ENCODE measurements around the gene IQSEC2. TPM values are rescaled to one million over a fixed set of nuclear protein-coding genes. Genes with fewer than 3 reads are reported as not detected.

Gene IQSEC2
- total and polyA plus RNA-seq, 11 donors: 7.7 to 16.4 (median 12.6) TPM

DNA sequence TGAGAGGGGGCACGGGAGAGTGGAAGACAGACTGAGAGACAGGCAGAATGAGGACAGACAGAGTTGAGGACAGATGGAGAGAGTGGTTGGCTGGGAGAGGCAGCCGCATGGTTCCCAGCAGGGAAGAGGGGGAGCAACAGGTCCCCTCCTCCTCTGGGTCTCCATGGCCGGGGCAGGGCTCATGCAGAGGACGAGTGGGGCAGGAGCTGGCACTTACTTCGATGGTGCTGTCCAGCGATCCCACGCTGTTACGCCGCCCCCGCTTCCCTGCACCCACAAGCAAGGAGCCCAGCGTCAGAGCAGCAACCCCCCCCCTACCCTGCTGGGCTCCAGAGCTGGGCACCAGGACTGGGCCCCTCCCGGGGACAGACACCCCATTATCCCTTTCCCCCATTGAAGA, 45.8 kb downstream of the IQSEC2 start:
- H3K4me1 ChIP-seq: no peaks in the 10 kb centered on the region
- TF ChIP-seq, protein P1, sequence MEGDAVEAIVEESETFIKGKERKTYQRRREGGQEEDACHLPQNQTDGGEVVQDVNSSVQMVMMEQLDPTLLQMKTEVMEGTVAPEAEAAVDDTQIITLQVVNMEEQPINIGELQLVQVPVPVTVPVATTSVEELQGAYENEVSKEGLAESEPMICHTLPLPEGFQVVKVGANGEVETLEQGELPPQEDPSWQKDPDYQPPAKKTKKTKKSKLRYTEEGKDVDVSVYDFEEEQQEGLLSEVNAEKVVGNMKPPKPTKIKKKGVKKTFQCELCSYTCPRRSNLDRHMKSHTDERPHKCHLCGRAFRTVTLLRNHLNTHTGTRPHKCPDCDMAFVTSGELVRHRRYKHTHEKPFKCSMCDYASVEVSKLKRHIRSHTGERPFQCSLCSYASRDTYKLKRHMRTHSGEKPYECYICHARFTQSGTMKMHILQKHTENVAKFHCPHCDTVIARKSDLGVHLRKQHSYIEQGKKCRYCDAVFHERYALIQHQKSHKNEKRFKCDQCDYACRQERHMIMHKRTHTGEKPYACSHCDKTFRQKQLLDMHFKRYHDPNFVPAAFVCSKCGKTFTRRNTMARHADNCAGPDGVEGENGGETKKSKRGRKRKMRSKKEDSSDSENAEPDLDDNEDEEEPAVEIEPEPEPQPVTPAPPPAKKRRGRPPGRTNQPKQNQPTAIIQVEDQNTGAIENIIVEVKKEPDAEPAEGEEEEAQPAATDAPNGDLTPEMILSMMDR (IDR thresholded peaks at IDR 0.05): no peak
- TF ChIP-seq POLR2A (IDR thresholded peaks at IDR 0.05): no peak
- H3K27ac ChIP-seq: no peak overlapping the region
- WGBS, 4 donors: 71 to 86% (median 82%) methylated on average over 12 of the region's 12 CpGs
- ATAC-seq: no peak
- no peaks in the 10 kb centered on the region for H3K9me3 ChIP-seq
- DNase-seq: no peak
- peaks cover 0 to 10% (median 0%) of the 10 kb centered on the region in 9 donors for H3K36me3 ChIP-seq
- no peak overlapping the region for H3K4me3 ChIP-seq
- intact Hi-C loops (cut with DNase I): no loop called here
- peaks cover 0 to 8% (median 0%) of the 10 kb centered on the region in 9 donors for H3K27me3 ChIP-seq

DNA sequence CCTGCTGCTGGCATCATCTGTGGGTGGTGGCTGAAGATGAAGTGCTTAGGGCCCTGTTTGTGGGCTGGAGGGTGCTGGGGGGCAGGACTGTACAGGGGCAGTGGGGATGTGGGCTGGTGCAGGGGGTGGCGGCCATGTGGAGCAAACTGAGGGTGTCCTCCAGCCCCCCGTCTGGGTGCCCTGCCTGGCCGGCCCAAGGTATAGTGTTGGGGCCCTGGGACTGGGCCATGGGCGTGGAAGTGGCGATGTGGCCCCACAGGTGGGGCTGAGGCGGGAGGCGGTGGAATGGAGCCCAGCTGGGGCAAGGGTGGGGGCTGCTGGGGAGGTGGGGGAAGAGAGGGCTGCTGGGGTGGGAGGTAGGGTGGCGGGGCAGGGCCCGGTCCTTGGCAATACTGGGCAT, 46.9 kb downstream of the IQSEC2 start:
- 91 to 100% (median 97%) methylated on average over 5 to 9 of the region's 9 CpGs for WGBS, 4 donors
- no peak for TF ChIP-seq POLR2A (IDR thresholded peaks at IDR 0.05)
- TF ChIP-seq, protein P1 (IDR thresholded peaks at IDR 0.05): no peak
- no peak overlapping the region for H3K27ac ChIP-seq
- H3K36me3 ChIP-seq: peaks cover 0 to 10% (median 0%) of the 10 kb centered on the region in 9 donors
- H3K4me3 ChIP-seq: no peak overlapping the region
- ATAC-seq: no peak
- no peaks in the 10 kb centered on the region for H3K9me3 ChIP-seq
- no peak for DNase-seq
- intact Hi-C loops (cut with DNase I): no loop called here
- peaks cover 0 to 18% (median 0%) of the 10 kb centered on the region in 9 donors for H3K27me3 ChIP-seq
- H3K4me1 ChIP-seq: no peaks in the 10 kb centered on the region

DNA sequence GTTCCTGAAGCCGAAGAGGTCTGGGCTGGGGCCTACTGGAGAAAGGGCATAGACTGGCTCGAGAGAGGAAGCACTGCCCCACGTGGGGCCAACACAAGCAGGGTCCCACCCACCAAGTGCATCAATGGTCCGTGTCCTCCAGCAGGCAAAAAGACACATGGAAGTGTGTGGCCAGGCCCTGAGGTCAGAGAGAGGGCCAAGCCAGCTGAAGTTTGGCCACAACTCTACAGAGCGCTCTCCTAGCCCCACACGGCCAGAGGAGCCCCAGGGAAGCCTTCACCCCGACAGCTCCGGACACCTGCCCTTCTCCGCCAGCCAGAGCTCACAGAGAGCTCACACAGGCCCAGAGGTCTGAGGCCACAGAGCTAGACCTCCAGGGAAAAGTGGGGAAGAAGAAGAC, 47.8 kb downstream of the IQSEC2 start:
- peaks cover 0 to 15% (median 0%) of the 10 kb centered on the region in 9 donors for H3K27me3 ChIP-seq
- no peak overlapping the region for H3K4me3 ChIP-seq
- intact Hi-C loops (cut with DNase I): no loop called here
- DNase-seq: no peak
- TF ChIP-seq POLR2A (IDR thresholded peaks at IDR 0.05): no peak
- TF ChIP-seq, protein P1 (IDR thresholded peaks at IDR 0.05): no peak
- no peak overlapping the region for H3K27ac ChIP-seq
- H3K9me3 ChIP-seq: no peaks in the 10 kb centered on the region
- ATAC-seq: no peak
- no peaks in the 10 kb centered on the region for H3K4me1 ChIP-seq
- WGBS, 4 donors: 74 to 93% (median 87%) methylated on average over 9 of the region's 9 CpGs
- peaks cover 0 to 10% (median 0%) of the 10 kb centered on the region in 9 donors for H3K36me3 ChIP-seq

DNA sequence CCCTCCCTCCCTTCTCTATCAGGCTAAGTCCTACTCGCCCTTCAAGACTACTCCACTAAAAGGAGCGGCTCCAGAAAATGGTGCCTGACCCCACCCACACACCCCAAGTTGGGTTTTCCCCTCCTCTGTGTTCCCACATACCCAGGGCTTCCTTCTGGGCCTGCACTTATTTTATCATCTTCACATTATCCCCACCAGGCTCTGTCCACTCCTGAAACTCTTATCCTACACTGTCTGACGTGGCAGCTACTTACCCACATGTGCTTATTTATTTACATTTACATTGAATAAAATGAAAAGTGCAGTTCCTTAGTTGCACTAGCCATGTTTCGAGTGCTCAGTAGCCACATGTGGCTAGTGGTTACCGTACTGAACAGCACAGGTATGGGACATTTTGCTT, 51.3 kb downstream of the IQSEC2 start:
- TF ChIP-seq, protein P1 (IDR thresholded peaks at IDR 0.05): no peak
- TF ChIP-seq POLR2A (IDR thresholded peaks at IDR 0.05): no peak
- ATAC-seq (no peak), DNase-seq (no peak)
- Histone ChIP-seq H3K27me3 (peaks cover 0 to 13% (median 0%) of the 10 kb centered on the region in 9 donors), H3K9me3 (no peaks in the 10 kb centered on the region), H3K4me1 (peaks cover 0 to 12% (median 0%) of the 10 kb centered on the region in 12 donors), H3K36me3 (no peaks in the 10 kb centered on the region), H3K4me3 (no peak overlapping the region), H3K27ac (no peak overlapping the region)
- 64 to 88% (median 73%) methylated on average over 5 of the region's 5 CpGs for WGBS, 4 donors
- intact Hi-C loops (cut with DNase I): no loop called here

All from heart left ventricle (tissue), 16 donors.